Measurements from ENCODE around the gene VPS26B. TPM values are rescaled to one million over a fixed set of nuclear protein-coding genes. Genes with fewer than 3 reads are reported as not detected.

VPS26B gene
- total RNA-seq, 1 experiment from 2014 or later = 29.3 TPM

DNA sequence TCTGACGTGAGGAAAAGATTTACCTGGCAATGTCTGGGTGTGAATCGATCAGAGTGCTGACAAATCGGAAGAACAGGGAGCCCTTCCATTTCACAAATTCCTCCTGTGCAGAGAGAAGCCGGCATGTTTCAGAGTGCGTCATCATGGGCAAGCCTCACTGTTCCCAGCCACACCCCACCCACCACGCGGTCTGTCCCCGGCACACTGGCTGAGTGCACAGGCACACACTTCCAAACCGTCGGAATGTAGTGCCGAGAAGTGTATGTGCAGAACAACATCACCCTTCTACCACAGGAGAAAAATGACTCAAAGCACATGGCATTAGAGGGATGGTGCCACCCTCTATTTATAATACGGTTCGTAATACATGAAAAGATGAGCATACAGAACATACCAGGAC, 48.2 kb upstream of the VPS26B start:
- Mint-ChIP-seq H3K36me3 (peaks cover 82% of the 10 kb centered on the region), H3K4me3 (no peak overlapping the region), H3K27ac (no peak overlapping the region; the same call in 1 of the 2 replicates), H3K4me1 (no peaks in the 10 kb centered on the region), H3K9me3 (peaks cover 14% of the 10 kb centered on the region), H3K27me3 (ENCODE audit: low read depth) (no peaks in the 10 kb centered on the region)
- DNase-seq (ENCODE audit: low spot score) (no peak), ATAC-seq (no peak)
- CTCF ChIA-PET = no interaction called here
- TF ChIP-seq GABPB1 (CRISPR knock-in tag; IDR thresholded peaks at IDR 0.05) (no peak), E2F5 (CRISPR knock-in tag; IDR thresholded peaks at IDR 0.05) (no peak), NR2C2 (CRISPR knock-in tag; IDR thresholded peaks at IDR 0.05) (no peak), ZNF263 (CRISPR knock-in tag; IDR thresholded peaks at IDR 0.05; ENCODE audit: low read depth) (no peak), ZNF219 (CRISPR knock-in tag; IDR thresholded peaks at IDR 0.05; ENCODE audit: borderline replicate concordance) (no peak), TEAD4 (CRISPR knock-in tag; IDR thresholded peaks at IDR 0.05) (no peak), ZNF317 (CRISPR knock-in tag; IDR thresholded peaks at IDR 0.05; ENCODE audit: borderline replicate concordance, low read depth) (no peak), NFYB (CRISPR knock-in tag; conservative IDR thresholded peaks at IDR 0.05; ENCODE audit: low read depth) (no peak), NFATC4 (CRISPR knock-in tag; IDR thresholded peaks at IDR 0.05) (no peak), TEAD1 (CRISPR knock-in tag; IDR thresholded peaks at IDR 0.05) (no peak), AR (CRISPR knock-in tag; IDR thresholded peaks at IDR 0.05) (no peak), ZBTB21 (CRISPR knock-in tag; IDR thresholded peaks at IDR 0.05; ENCODE audit: borderline replicate concordance) (no peak), NFE2L1 (CRISPR knock-in tag; IDR thresholded peaks at IDR 0.05) (no peak), ZNF396 (CRISPR knock-in tag; IDR thresholded peaks at IDR 0.05; ENCODE audit: borderline replicate concordance) (no peak), CBFB (CRISPR knock-in tag; IDR thresholded peaks at IDR 0.05; ENCODE audit: low read depth) (no peak)
- TF ChIP-seq, protein P1, sequence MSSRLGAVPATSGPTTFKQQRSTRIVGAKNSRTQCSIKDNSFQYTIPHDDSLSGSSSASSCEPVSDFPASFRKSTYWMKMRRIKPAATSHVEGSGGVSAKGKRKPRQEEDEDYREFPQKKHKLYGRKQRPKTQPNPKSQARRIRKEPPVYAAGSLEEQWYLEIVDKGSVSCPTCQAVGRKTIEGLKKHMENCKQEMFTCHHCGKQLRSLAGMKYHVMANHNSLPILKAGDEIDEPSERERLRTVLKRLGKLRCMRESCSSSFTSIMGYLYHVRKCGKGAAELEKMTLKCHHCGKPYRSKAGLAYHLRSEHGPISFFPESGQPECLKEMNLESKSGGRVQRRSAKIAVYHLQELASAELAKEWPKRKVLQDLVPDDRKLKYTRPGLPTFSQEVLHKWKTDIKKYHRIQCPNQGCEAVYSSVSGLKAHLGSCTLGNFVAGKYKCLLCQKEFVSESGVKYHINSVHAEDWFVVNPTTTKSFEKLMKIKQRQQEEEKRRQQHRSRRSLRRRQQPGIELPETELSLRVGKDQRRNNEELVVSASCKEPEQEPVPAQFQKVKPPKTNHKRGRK (CRISPR knock-in tag; IDR thresholded peaks at IDR 0.05; ENCODE audit: borderline replicate concordance) = no peak
- TF ChIP-seq, protein P2, sequence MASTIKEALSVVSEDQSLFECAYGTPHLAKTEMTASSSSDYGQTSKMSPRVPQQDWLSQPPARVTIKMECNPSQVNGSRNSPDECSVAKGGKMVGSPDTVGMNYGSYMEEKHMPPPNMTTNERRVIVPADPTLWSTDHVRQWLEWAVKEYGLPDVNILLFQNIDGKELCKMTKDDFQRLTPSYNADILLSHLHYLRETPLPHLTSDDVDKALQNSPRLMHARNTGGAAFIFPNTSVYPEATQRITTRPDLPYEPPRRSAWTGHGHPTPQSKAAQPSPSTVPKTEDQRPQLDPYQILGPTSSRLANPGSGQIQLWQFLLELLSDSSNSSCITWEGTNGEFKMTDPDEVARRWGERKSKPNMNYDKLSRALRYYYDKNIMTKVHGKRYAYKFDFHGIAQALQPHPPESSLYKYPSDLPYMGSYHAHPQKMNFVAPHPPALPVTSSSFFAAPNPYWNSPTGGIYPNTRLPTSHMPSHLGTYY (CRISPR knock-in tag; IDR thresholded peaks at IDR 0.05) = no peak
- POLR2A ChIA-PET = no interaction called here

GRCh38 chr11:134178032-134178674, 46.3 kb upstream of the VPS26B start:
- Mint-ChIP-seq H3K9me3 (no peaks in the 10 kb centered on the region), H3K4me3 (no peak overlapping the region), H3K36me3 (peaks cover 65% of the 10 kb centered on the region), H3K4me1 (no peaks in the 10 kb centered on the region), H3K27me3 (ENCODE audit: low read depth) (no peaks in the 10 kb centered on the region), H3K27ac (no peak overlapping the region)
- ChIA-PET CTCF (no interaction called here), POLR2A (no interaction called here)
- no peak for DNase-seq (ENCODE audit: low spot score)
- no peak for ATAC-seq
- TF ChIP-seq NFATC4 (CRISPR knock-in tag; IDR thresholded peaks at IDR 0.05) = no peak
- TF ChIP-seq JUN (CRISPR knock-in tag; IDR thresholded peaks at IDR 0.05) = no peak
- TF ChIP-seq, protein P3, sequence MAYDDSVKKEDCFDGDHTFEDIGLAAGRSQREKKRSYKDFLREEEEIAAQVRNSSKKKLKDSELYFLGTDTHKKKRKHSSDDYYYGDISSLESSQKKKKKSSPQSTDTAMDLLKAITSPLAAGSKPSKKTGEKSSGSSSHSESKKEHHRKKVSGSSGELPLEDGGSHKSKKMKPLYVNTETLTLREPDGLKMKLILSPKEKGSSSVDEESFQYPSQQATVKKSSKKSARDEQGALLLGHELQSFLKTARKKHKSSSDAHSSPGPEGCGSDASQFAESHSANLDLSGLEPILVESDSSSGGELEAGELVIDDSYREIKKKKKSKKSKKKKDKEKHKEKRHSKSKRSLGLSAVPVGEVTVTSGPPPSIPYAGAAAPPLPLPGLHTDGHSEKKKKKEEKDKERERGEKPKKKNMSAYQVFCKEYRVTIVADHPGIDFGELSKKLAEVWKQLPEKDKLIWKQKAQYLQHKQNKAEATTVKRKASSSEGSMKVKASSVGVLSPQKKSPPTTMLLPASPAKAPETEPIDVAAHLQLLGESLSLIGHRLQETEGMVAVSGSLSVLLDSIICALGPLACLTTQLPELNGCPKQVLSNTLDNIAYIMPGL (CRISPR knock-in tag; IDR thresholded peaks at IDR 0.05) = no peak
- TF ChIP-seq SMAD4 (CRISPR knock-in tag; IDR thresholded peaks at IDR 0.05) = no peak
- TF ChIP-seq GABPB1 (CRISPR knock-in tag; IDR thresholded peaks at IDR 0.05) = no peak
- TF ChIP-seq MXD4 (CRISPR knock-in tag; IDR thresholded peaks at IDR 0.05; ENCODE audit: borderline replicate concordance) = no peak
- TF ChIP-seq ZNF671 (CRISPR knock-in tag; IDR thresholded peaks at IDR 0.05) = no peak
- TF ChIP-seq, protein P4, sequence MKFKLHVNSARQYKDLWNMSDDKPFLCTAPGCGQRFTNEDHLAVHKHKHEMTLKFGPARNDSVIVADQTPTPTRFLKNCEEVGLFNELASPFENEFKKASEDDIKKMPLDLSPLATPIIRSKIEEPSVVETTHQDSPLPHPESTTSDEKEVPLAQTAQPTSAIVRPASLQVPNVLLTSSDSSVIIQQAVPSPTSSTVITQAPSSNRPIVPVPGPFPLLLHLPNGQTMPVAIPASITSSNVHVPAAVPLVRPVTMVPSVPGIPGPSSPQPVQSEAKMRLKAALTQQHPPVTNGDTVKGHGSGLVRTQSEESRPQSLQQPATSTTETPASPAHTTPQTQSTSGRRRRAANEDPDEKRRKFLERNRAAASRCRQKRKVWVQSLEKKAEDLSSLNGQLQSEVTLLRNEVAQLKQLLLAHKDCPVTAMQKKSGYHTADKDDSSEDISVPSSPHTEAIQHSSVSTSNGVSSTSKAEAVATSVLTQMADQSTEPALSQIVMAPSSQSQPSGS (CRISPR knock-in tag; IDR thresholded peaks at IDR 0.05; ENCODE audit: borderline replicate concordance, low read depth) = no peak
- TF ChIP-seq NR2C2 (CRISPR knock-in tag; IDR thresholded peaks at IDR 0.05) = no peak
- TF ChIP-seq TP53 (CRISPR knock-in tag; IDR thresholded peaks at IDR 0.05) = no peak
- TF ChIP-seq, protein P5, sequence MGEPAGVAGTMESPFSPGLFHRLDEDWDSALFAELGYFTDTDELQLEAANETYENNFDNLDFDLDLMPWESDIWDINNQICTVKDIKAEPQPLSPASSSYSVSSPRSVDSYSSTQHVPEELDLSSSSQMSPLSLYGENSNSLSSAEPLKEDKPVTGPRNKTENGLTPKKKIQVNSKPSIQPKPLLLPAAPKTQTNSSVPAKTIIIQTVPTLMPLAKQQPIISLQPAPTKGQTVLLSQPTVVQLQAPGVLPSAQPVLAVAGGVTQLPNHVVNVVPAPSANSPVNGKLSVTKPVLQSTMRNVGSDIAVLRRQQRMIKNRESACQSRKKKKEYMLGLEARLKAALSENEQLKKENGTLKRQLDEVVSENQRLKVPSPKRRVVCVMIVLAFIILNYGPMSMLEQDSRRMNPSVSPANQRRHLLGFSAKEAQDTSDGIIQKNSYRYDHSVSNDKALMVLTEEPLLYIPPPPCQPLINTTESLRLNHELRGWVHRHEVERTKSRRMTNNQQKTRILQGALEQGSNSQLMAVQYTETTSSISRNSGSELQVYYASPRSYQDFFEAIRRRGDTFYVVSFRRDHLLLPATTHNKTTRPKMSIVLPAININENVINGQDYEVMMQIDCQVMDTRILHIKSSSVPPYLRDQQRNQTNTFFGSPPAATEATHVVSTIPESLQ (CRISPR knock-in tag; IDR thresholded peaks at IDR 0.05) = no peak
